Suprapubic skin (tissue), 4 donors: ENCODE data around the gene LENG1. TPM values are rescaled to one million over a fixed set of nuclear protein-coding genes. Genes with fewer than 3 reads are reported as not detected.
A peak's percentile ranks its signal among the peaks of the same experiment; 100 is the strongest.
"Not testable (repeated sequence)": the region's sequence is repeated elsewhere in the genome, so short reads cannot be mapped to it uniquely, and the experiment has no call there.

Experiments used
- DNase-seq, 2 donors: peaks; one replicate each; pipeline ENCODE4 v3.0.0-alpha.2; 2019; ENCODE audit warnings: low spot score in 2 of 2
- H3K27ac ChIP-seq: fragments of 200-600 bp; sonication (generic); one replicate; pipeline ENCODE4 v1.5.1; 2019
- H3K27me3 ChIP-seq: fragments of 200-600 bp; sonication (generic); one replicate; pipeline ENCODE4 v1.5.1; 2019
- H3K36me3 ChIP-seq: fragments of 200-600 bp; sonication (generic); one replicate; pipeline ENCODE4 v1.5.1; 2019
- H3K4me1 ChIP-seq: fragments of 200-600 bp; sonication (generic); one replicate; pipeline ENCODE4 v1.5.1; 2019
- H3K4me3 ChIP-seq: fragments of 200-600 bp; sonication (generic); one replicate; pipeline ENCODE4 v1.5.1; 2019; ENCODE audit warnings: mild to moderate bottlenecking
- H3K9me3 ChIP-seq: fragments of 200-600 bp; sonication (generic); one replicate; pipeline ENCODE4 v1.5.1; 2019
- CTCF ChIP-seq, 2 donors: fragments of 200-600 bp in 1 of 2; fragments of 450-650 bp in 1 of 2; sonication (generic) in 1 of 2; IDR thresholded peaks; one replicate each; pipeline ENCODE4 v1.5.1; 2016 to 2019; ENCODE audit warnings: antibody characterized with exemption in 2 of 2, mild to moderate bottlenecking in 1 of 2, moderate library complexity in 1 of 2
- EP300 ChIP-seq: sonication (generic); formaldehyde crosslinking; IDR thresholded peaks from one replicate; pipeline ENCODE4 v1.6.1; 2017; ENCODE audit warnings: antibody characterized with exemption
- POLR2A ChIP-seq, 2 donors: fragments of 450-650 bp; IDR thresholded peaks; one replicate each; pipeline ENCODE4 v1.6.1; 2017; ENCODE audit warnings: antibody characterized with exemption in 2 of 2, mild to moderate bottlenecking in 2 of 2, moderate library complexity in 2 of 2
- POLR2AphosphoS5 ChIP-seq, 3 donors: sonication (generic); formaldehyde crosslinking; IDR thresholded peaks; one replicate each; pipeline ENCODE4 v1.6.1; 2017; ENCODE audit warnings: antibody characterized with exemption in 3 of 3
- WGBS: methylation state at CpG from one replicate; pipeline ENCODE4 v1.1.5; 2018; 5-methylcytosine and 5-hydroxymethylcytosine counted together
- total RNA-seq, 4 donors: library from RNA; depleted of rRNA; stranded (reverse); fragments of >200 nt; gene quantifications; one replicate each; pipeline ENCODE4 v1.1.0, GENCODE V29; 2016

Gene LENG1
- total RNA-seq, 4 donors from 2014 or later = 2.6 to 4.6 (median 4.0) TPM

DNA sequence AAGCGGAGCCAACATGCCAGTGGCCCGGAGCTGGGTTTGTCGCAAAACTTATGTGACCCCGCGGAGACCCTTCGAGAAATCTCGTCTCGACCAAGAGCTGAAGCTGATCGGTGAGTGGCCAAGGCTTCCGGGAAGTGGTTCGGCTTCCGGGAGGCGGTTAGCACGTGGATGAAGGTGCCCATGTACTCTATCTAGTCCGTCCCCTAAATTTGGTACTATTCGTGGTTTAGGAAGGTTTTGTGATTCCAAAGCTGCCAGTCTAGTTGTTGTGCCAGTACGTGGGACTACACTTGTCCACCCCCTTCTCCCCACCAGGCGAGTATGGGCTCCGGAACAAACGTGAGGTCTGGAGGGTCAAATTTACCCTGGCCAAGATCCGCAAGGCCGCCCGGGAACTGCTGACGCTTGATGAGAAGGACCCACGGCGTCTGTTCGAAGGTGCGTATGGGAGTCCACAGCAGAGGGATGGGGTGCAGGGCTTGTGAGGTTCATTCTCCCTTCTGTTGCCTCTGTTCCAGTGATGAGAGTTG lies 41.7 kb upstream of the LENG1 start:
- H3K27me3 ChIP-seq = no peaks in the 10 kb centered on the region
- 0% methylated on average over 7 of the region's 28 CpGs for WGBS
- H3K4me3 ChIP-seq = peak overlapping the region; percentile 78
- H3K4me1 ChIP-seq = peaks cover 56% of the 10 kb centered on the region
- peak overlapping the region; percentile 95 for H3K27ac ChIP-seq
- peaks cover 42% of the 10 kb centered on the region for H3K36me3 ChIP-seq
- no peak for TF ChIP-seq POLR2AphosphoS5 (IDR thresholded peaks at IDR 0.05)
- no peak for TF ChIP-seq CTCF (IDR thresholded peaks at IDR 0.05)
- no peak for TF ChIP-seq POLR2A (IDR thresholded peaks at IDR 0.05)
- TF ChIP-seq EP300 = no peak
- no peaks in the 10 kb centered on the region for H3K9me3 ChIP-seq
- no peak for DNase-seq

DNA sequence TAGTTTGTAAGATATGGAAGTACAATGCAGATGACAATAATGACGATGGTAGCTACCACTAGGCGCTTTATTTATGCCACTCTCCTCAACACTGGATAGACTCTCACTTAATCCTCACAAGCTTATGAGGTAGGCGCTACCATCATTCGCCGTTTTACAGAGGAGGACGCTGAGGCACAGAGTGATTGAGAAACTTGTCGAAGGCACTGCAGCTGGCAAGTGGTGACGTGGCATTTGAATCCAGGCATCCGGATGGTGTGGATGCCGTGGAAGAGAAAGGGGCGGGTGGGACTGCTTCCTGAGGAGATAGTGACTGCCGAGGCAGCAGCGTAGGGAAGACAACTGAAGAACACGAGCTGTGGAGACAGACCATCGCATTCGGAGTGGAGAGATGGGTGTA lies 39.9 kb upstream of the LENG1 start:
- WGBS = 94% methylated on average over 16 of the region's 16 CpGs
- H3K4me3 ChIP-seq = no peak overlapping the region
- H3K9me3 ChIP-seq = no peaks in the 10 kb centered on the region
- TF ChIP-seq POLR2A (IDR thresholded peaks at IDR 0.05) = no peak
- H3K4me1 ChIP-seq = peaks cover 38% of the 10 kb centered on the region
- H3K27me3 ChIP-seq = no peaks in the 10 kb centered on the region
- H3K27ac ChIP-seq = no peak overlapping the region
- no peak for DNase-seq
- peaks cover 24% of the 10 kb centered on the region for H3K36me3 ChIP-seq

GRCh38 chr19:54197121-54197520 lies 37.6 kb upstream of the LENG1 start:
- no peak for TF ChIP-seq POLR2AphosphoS5 (IDR thresholded peaks at IDR 0.05)
- TF ChIP-seq CTCF (IDR thresholded peaks at IDR 0.05) = no peak
- TF ChIP-seq POLR2A (IDR thresholded peaks at IDR 0.05) = no peak
- no peak for TF ChIP-seq EP300
- 67% methylated on average over 3 of the region's 3 CpGs for WGBS
- no peak for DNase-seq
- Histone ChIP-seq H3K36me3 (peaks cover 17% of the 10 kb centered on the region), H3K4me1 (peaks cover 20% of the 10 kb centered on the region), H3K9me3 (no peaks in the 10 kb centered on the region), H3K27ac (no peak overlapping the region), H3K27me3 (no peaks in the 10 kb centered on the region), H3K4me3 (no peak overlapping the region)

GRCh38 chr19:54196536-54196935 lies 37.0 kb upstream of the LENG1 start:
- no peak overlapping the region for H3K4me3 ChIP-seq
- no peak overlapping the region for H3K27ac ChIP-seq
- H3K36me3 ChIP-seq = peaks cover 16% of the 10 kb centered on the region
- no peak for DNase-seq
- TF ChIP-seq POLR2AphosphoS5 (IDR thresholded peaks at IDR 0.05) = no peak
- TF ChIP-seq POLR2A (IDR thresholded peaks at IDR 0.05) = no peak
- TF ChIP-seq EP300 = no peak
- TF ChIP-seq CTCF (IDR thresholded peaks at IDR 0.05) = no peak
- WGBS = 94% methylated on average over 7 of the region's 7 CpGs
- no peaks in the 10 kb centered on the region for H3K9me3 ChIP-seq
- peaks cover 20% of the 10 kb centered on the region for H3K4me1 ChIP-seq
- no peaks in the 10 kb centered on the region for H3K27me3 ChIP-seq

- H3K36me3 ChIP-seq = peaks cover 16% of the 10 kb centered on the region
- H3K27me3 ChIP-seq, H3K4me3 ChIP-seq, DNase-seq, H3K27ac ChIP-seq, H3K9me3 ChIP-seq: not testable (repeated sequence)
- WGBS = 95% methylated on average over 12 of the region's 12 CpGs
- peaks cover 12% of the 10 kb centered on the region for H3K4me1 ChIP-seq
These were observed 34.9 kb upstream of the LENG1 start for GRCh38 chr19:54194463-54194862.

DNA sequence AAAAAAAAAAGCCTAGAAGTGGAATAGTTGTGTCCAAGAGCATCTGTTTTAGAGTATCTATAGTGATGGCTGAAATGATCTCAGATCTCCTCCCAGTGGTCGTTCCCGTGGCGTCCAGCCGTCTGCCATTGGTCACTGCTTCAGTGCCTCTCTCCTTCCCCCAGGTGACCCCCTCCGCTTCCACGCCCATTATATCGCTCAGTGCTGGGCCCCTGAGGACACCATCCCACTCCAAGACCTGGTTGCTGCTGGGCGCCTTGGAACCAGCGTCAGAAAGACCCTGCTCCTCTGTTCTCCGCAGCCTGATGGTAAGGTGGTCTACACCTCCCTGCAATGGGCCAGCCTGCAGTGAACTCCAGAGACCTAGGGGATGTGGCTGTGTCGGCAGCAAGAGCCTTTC lies 33.5 kb upstream of the LENG1 start:
- WGBS = 90% methylated on average over 10 of the region's 11 CpGs
- Histone ChIP-seq H3K27me3 (no peaks in the 10 kb centered on the region), H3K4me3 (no peak overlapping the region), H3K9me3 (no peaks in the 10 kb centered on the region), H3K4me1 (peaks cover 25% of the 10 kb centered on the region), H3K36me3 (peaks cover 16% of the 10 kb centered on the region), H3K27ac (no peak overlapping the region)
- no peak for TF ChIP-seq POLR2AphosphoS5 (IDR thresholded peaks at IDR 0.05)
- no peak for TF ChIP-seq EP300
- DNase-seq = no peak
